GM18870 (cell line): ENCODE measurements around the gene RNF41.
"Not testable (repeated sequence)": the region's sequence is repeated elsewhere in the genome, so short reads cannot be mapped to it uniquely, and the experiment has no call there.

Source experiments
- ATAC-seq: cut with Tn5 transposase; IDR thresholded peaks from one replicate; pipeline ENCODE4 v1.9.1; 2021; ENCODE audit warnings: moderate library complexity; ENCODE audit not compliant: unreplicated experiment

The RNF41 gene

DNA sequence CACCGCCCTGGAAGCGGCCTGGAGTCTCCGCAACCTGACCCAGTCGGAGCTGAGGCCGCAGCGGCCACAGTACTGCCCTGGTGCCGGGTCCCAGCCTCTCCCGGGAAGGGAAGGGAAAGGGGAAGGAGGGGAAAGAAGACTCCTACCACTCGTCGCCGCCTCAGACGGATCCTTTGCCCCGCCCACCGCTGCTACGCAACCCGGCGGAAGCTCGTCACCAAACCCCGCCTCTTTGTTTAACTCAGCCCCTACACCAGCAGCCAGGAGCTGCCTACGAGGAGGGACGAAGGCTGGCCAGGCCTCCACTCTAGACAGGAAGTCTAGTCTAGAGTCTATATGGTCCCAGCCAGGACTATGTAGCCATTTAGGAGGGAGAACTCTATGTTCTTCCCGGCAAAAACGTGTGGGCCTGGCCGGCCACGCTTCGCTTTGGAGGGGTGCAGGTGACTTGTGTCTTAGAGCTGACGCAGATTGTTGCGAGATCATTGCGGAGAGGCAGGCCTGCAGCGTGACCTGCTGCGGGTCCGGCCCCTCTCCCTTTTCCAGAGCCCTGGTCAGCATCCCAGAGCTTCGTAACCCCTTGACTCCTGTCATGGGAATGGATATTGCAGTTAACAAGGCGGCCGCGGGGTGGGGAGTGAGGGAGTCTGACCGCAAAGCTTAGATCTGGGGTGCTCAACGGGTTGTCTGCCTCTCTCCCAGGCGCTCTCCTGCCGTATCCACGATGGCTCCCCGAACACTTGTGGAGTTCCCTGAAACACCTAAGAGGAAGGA is at the start of gene RNF41:
RNF41 (minus strand) TSS at position 166 of the 774 bp plus-strand sequence. CDS start 7,875 bp downstream, outside the sequence.
- peak; percentile 71 for ATAC-seq

DNA sequence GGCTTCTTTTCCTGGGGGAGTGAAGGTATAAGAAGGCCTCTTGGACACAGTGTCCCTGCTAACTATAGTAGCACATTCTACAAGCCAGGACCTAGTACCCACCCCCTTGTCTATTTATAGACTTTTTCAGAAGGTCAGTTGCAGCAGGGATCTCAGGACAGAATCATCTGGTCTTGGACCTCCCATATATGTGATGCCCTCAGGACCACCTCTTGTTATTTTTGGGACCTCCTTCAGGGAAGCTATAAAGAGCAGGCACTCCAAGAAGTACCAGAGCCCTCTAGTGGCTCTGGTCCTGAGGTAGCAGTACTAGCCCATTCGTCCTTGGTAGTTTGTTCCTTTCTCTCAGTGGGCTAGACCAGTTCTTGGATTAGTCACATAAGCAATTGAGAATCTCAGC is 49.3 kb upstream of the RNF41 start:
- no peak for ATAC-seq

DNA sequence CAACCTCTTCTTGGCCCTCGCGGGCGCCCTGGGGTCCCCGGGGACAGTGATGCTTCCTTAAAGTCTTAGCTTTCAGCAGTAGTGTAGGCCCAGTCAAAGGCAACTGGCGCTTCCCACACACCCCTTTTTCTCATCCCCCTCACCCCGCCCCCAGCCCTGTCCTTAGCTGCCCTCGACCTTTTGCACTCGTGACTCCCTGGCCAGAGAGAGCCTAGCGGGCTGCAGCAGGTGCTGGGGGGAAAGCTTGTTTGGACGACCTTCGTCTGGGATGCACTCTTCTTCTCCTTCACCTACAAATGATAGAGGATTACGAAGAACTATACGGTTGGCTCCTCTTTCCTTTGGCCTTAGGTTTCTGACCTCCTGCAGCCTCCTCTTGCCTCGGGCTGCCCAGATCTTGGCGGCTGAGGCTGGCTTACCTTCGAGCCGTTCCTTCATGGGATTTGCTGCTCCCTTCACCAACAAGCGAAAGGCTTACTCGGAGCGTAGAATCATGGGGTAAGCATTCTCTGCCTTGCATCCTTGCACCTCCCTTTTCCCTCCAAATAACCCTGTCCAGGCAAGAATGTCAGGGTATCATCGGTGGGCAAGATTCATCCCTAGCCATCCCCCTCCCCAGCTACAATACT is 45.8 kb upstream of the RNF41 start:
- peak; percentile 16 for ATAC-seq

DNA sequence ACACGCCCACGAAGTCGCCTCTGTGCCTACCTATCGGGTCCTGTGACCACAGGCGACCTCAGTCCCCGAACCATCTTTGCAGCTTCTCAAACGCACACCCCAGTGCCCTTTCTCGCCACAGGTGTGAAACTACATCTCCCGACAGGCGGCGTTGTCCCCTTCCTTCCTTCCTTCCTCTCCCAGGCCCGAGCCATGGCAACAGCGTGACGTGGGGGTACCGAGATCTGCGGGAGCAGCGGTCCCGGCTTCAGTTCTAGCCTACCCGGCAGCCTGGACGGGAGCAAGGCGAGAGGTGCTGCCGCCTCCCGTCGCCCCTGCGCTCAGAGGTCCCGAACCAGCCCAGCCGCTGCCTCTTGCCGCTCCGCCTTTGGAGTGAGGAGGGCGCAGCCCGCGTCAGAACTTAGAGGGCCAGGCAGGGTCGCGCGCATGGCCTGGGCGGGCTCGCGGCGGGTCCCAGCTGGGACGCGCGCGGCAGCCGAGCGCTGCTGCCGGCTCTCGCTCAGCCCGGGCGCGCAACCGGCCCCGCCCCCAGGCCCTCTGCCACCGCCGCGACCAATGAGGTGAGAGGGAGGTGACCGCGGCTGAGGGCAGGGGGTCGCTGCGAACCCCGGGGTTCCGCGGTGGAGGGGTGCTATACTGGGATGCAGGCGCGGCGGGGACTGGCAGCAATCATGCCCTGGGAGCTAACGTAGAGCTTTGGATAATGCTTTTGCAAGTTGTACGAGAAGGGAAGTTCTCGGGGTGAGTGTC is 45.1 kb upstream of the RNF41 start, which contains the start of gene COQ10A:
COQ10A (plus strand) TSS at position 250 of the 750 bp plus-strand sequence; CDS start at position 427, 177 bp downstream.
- ATAC-seq, result peak; percentile 69

DNA sequence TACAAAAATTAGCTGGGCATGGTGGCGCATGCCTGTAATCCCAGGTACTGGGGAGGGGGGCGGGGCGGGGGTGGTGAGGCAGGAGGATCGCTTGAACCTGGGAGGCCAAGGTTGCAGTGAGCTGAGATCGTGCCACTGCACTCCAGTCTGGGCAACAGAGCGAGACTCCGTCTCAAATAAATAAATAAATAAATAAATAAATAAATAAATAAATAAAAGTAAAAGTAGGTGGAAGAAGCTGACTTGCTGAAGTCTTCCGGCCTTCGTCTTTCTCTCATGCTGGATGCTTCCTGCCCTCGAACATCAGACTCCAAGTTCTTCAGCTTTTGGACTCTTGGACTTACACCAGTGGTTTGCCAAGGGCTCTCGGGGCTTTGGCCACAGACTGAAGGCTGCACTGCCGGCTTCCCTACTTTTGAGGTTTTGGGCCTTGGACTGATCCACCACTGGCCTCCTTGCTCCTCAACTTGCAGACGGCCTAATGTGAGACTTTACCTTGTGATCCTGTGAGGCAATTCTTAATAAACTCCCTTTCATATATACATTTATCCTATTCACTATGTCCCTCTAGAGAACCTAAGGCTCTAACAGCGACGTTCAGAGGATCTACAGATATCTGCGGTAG is 44.5 kb upstream of the RNF41 start:
- not testable (repeated sequence) for ATAC-seq

DNA sequence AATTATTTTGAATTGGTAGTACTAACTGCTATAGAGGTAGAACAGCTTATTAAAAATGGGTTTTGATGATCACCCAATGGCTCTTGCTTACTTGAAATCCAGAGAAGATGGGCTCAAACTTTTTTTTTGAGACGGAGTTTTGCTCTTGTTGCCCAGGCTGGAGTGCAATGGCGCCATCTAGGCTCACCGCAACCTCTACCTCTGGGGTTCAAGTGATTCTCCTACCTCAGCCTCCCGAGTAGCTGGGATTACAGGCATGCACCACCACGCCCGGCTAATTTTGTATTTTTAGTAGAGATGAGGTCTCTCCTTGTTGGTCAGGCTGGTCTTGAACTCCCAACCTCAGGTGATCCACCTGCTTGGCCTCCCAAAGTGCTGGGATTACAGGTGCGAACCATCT is 41.2 kb upstream of the RNF41 start:
- not testable (repeated sequence) for ATAC-seq

DNA sequence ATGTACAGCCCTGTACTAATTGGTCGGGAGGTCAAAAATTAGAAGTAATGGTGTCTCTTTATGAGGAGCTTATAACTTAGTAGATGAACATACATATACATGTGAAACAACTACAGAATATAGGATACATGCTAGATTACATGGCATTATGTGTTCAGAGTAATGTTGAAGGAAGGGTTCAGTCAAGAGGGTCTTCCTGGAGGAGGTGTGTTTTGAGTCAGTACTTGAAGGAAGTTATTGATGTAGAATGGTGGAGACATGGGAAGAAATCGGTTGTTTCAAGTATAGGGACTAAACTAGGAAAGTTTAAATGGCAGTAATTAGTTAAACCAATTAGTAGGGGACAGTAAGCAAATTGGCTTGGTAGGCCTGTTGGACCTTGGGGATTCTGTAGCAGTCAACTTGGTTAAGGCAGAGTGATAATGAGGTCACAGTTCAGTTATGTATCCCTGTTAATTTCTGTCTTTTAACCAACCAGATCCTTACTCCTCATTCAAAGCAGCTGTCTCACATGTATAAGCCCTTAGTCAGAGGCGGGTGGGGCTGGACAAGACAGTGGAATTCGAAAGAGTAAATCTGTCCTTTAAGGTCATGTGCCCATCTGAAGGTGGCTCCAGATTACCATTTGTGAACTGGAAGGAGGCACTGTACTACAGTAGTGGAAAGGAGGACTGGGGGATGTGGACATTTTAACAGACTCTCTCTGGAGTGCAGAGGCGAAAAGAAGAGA is 39.9 kb upstream of the RNF41 start:
- no peak for ATAC-seq

DNA sequence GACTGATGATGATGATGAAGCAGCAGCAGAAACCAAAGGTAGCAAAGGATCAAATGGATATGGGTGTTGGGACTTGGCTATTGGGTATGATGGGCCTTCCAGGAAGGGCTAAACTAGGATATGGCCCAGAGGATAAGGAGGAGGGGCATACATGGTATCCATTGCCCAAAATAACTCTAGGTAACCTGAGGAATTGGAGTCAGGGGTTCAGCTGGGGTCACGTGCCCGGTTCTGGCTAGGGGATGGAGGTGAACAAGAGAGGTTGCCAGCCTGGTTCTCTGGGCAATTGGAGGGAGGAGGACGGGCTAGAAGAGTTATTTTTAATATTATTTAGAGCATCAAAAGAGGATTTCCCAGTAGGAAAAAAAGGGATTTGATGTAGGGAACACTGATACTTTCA is 39.2 kb upstream of the RNF41 start:
- ATAC-seq, result no peak

DNA sequence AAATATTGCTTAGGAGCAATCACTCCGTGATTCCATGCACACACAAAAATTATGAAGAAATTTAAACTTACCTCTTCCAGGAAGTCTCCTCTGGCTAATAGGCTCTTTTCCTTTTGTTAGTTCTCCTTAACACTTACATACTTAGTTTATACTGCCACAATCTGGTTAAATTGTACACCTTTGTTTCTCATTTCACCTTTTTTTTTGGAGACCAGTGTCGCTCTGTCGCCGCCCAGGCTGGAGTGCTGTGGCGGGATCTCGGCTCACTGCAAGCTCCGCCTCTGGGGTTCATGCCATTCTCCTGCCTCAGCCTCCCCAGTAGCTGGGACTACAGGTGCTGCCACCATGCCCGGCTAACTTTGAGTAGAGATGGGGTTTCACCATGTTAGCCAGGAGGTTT is 38.7 kb upstream of the RNF41 start:
- ATAC-seq, result no peak

DNA sequence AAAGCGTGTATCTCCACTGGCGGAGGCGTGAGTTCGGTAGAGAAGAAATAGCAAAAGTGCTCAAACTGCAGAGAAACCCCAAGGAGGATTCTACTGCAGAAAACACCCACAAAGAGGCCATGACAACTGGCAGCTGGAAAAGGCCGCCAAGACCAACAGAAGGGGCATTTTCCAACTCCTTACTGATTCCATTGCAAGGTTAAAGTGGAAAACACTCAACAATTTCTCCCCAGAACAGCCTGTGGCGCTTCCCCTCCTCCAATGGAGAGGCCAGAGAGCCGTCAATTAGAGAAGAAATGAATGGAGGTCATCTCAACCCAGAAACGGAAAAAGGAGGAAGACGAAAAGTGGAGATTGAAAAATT is 37.1 kb upstream of the RNF41 start:
- ATAC-seq, result no peak

DNA sequence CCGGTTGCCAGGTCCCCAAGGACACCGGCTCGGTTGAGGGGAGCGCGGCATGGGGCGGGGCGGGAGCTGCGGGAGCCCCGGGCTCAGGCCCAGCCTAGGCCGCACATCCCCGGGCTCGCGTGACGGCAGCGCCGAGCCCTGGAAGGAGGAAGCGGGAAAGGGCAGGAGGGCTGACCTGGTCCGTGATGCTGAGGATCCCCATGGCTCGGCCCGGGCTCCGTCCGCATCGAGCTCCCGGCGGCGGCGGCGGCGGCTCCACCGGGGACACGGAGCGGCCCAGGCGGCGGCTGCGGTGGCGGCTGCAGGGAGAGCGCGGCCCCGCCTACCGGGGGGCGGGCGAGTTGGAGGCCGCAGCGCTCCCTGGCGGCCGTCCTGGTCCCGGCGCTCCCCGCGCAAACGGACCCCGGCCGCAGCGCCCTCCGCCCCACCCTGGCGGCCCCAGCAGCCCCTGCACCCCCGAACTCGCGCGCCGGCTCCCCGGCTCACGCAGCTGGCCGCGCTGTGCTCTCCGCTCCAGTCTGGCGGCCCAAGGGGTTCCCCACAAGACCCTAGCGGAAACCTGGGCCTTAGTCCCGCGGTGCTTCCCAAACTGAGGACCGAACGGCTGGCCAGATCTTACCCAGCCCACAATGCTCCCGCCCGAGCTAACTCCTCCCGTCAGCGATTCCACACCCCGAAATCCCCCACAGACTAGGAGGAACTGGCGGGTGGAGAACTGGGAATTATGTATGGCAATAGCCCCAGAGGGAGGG is 36.5 kb upstream of the RNF41 start, which contains the start of gene ANKRD52:
ANKRD52 (minus strand) TSS at position 317 of the 752 bp plus-strand sequence; CDS start at position 202, 115 bp downstream.
- ATAC-seq, result peak; percentile 62

DNA sequence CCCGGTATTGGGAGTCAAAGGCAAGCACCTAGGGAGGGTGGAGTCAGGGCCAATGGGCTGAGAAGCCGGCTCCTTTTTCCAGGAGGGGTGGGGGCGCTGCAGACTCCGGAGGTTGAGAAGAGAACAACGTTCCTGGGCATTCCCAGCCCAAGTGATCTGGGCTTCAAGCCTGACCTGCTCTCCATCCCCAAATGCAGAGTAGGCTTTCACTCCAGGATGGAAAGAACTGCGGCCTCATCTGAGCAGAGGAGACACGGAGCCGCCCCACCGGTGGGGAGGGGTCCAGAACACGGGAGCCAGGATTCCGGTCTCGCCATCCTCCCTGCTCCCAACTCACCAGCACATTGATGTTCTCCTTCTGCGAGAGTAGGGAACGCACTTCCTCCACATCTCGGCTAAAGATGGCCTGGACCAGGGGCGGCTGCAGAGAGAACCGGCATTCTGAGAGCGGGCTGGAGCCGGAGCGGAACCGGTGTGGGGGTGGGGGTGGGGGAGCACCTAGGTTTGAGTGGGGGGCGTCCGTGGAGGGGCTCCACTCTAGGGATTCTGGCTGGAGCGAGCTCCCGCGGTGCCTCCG is 35.9 kb upstream of the RNF41 start:
- no peak for ATAC-seq

DNA sequence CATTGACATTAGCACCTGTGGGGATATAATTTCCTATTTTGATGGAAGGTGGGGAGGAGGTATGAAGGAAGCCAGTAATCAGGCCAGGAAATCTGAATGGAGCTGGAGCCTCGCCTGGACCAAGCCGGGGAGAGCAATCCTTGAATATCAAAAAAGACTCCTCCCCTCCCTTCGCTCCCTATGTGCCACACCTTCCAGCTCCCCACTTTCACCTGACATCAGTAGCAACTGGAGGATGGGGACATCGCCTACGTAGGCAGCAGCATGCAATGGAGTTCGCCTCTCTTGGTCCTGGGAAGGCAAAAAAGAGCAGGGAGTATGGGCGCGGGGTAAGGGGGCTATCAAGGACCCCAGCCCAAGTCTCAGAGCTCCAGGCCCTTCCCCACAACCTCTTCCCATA is 35.3 kb upstream of the RNF41 start:
- no peak for ATAC-seq

DNA sequence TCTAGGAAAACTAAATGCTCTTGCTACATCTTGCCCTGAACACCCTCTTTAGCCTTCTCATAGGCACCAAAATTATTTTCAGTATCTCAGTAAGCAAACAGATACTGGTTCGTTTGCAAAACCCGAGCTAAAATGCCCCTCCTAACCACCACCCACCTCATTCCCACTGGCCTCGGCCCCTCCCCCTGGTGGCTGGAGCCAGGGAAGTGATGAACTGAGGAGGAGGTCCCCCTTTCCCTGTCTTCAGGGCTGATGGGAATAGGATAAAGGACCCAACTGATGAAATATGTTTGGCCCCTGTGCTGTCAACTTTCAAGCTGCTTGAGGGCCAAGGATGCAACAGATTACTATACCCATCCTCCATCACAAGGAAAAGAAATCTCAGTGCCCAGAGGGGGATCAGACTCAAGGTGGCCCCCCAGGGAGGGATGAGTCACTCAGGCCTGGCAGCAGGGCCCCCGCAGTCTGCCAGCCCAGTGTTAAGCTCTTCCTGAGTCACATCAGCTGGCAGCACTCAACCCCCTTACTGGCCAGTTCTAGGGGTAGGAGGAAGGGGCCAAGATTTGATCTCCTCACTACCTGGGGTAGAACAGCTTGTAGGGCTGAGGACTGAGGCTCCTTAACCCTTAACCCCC is 34.7 kb upstream of the RNF41 start:
- ATAC-seq, result no peak

DNA sequence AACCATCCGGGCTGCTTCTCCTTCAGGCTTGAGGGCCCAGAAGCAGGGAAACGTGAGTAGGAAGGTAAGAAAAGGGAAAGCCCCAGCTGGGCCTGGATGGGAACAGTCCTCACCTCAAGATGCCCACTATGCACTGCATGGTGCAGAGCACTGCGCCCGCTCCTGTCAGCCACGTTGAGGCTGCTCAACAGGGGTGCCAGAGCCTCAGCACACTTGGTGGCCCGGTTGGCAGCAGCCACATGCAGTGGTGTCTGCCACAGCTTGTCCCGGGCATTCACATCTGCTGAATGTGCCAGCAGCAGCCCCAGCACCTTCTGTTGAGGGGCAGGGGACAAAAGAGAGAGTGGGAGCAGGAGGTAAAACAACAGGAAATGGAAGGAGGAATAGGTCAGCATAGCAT is 33.9 kb upstream of the RNF41 start:
- no peak for ATAC-seq

DNA sequence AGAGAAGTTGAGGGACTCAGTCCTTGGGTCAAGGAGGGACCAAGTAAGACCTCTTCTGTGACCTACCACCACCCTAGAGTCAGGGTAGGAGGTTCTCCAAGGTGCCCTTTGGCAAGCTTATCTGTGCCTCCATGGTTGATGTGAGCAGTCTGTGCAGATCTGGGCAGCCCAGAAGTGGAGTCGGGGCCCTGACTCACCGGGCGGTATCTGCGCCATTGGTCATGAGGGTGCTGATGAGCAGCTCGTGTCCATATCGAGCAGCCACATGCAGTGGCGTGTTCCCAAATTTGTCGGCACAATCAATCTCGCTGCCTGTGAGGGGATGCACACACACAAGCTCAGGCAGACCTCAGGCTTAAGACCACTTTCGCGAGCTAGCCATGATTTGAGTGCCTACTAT is 31.4 kb upstream of the RNF41 start:
- no peak for ATAC-seq

DNA sequence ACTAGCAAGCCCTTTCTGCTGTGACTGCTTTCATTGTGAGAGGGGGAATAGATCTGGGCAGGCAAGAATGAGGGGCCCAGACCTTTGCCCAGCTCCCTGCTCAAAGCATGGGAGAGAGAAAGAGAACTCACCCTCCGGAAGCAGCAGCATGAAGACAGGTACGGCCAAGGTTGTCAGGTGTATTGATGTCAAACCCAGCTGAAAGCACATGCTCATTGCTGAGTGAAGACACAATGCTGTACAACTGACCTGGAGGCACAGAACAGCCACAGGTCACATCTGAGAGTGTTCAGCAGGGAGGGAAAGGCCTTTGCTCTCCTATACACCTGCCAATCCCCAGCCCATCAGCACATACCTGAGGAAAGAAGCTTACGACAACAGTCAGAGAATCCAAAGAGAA is 30.9 kb upstream of the RNF41 start:
- no peak for ATAC-seq

DNA sequence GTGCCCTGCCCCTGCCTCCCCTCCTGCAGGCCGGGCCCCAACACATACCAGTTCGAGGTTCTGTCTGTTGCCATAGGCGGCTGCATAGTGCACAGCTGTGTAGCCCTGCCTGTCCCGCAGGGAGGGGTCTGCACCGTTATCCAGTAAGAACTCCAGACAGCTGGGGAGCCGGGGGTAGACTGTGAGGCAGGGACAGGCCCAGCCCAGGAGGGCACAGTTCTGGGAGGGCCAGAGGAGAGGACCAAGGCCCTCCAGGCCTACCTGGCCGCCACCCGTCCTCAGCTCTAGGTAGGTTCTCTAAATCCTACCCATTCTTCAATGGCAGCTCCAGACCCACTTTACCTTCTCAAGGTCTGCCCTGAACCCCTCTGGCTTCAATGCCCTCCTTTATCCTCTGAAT is 27.0 kb upstream of the RNF41 start:
- no peak for ATAC-seq

DNA sequence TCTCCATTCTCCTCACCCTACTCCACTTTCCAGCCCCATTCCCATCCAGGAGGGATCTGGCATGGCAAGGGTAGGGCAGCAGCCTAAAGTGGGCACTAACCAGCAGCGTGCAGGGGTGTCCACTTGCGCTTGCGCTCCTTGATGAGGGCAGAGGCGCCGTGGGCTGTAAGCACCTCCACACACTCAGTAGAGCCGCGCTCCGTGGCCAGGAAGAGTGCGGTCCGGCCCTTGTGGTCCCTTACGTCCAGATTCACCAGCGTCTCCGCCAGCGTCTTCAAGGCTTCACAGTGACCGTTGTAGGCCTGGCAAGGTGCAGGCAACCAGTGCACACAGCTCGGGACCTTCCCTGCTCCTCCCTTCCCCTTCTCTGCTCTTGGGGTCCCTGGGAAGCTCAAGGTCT is 26.2 kb upstream of the RNF41 start:
- ATAC-seq, result no peak
